ENCODE measurements around the gene ATP5PB.

DNA sequence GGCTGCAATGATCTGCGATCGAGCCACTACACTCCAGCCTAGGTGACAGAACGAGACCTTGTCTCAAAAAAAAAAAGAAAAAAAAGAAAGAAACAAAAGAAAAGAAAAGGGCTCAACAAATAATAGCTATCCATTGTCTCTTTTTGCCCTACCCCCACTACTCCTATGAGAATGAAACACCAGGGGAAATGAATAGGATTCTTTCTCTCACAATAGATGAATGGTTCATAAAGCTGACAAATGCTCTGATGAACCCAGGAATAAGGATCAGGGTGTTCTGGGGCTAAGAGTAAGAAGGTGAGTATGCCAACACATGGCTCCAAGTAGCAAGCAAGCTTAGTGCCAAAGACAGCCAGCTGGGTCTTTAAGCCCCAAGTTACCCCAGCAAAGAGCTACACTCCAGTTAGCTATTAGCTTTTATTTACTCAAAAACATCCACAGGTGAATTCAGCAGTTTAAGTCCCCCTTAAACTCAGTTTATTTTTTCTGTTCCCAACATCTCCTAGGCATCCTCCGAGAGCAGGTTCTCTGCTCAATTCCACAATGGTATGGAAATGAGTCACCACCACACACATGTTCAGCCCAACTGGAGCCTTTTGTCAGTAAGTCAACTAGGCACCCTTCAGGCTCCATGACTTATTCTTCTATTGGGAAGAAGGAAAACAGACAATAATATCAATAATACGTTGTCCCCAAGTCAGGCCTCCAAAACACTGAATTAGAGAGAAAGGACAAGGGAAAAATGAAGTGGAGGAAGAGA, 49.9 kb downstream of the ATP5PB start:
- TF ChIP-seq, protein P1, sequence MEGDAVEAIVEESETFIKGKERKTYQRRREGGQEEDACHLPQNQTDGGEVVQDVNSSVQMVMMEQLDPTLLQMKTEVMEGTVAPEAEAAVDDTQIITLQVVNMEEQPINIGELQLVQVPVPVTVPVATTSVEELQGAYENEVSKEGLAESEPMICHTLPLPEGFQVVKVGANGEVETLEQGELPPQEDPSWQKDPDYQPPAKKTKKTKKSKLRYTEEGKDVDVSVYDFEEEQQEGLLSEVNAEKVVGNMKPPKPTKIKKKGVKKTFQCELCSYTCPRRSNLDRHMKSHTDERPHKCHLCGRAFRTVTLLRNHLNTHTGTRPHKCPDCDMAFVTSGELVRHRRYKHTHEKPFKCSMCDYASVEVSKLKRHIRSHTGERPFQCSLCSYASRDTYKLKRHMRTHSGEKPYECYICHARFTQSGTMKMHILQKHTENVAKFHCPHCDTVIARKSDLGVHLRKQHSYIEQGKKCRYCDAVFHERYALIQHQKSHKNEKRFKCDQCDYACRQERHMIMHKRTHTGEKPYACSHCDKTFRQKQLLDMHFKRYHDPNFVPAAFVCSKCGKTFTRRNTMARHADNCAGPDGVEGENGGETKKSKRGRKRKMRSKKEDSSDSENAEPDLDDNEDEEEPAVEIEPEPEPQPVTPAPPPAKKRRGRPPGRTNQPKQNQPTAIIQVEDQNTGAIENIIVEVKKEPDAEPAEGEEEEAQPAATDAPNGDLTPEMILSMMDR (IDR thresholded peaks at IDR 0.05; ENCODE audit: low read depth, low read length, missing input control) = no peak
- TF ChIP-seq, protein P2, sequence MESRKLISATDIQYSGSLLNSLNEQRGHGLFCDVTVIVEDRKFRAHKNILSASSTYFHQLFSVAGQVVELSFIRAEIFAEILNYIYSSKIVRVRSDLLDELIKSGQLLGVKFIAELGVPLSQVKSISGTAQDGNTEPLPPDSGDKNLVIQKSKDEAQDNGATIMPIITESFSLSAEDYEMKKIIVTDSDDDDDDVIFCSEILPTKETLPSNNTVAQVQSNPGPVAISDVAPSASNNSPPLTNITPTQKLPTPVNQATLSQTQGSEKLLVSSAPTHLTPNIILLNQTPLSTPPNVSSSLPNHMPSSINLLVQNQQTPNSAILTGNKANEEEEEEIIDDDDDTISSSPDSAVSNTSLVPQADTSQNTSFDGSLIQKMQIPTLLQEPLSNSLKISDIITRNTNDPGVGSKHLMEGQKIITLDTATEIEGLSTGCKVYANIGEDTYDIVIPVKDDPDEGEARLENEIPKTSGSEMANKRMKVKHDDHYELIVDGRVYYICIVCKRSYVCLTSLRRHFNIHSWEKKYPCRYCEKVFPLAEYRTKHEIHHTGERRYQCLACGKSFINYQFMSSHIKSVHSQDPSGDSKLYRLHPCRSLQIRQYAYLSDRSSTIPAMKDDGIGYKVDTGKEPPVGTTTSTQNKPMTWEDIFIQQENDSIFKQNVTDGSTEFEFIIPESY (IDR thresholded peaks at IDR 0.05) = no peak
- TF ChIP-seq YY1 (IDR thresholded peaks at IDR 0.05) = no peak
